Stimulated activated CD4-positive, alpha-beta T cell treated with anti-CD3 and anti-CD28 coated beads, TNF-alpha, amount 100 ng/mL, for 48 hours (primary cell): Measurements from ENCODE around the gene GRIPAP1.

Experiments
- DNase-seq, 3 donors: peaks; one replicate each; pipeline ENCODE4 v3.0.0-alpha.2; 2020; ENCODE audit warnings: low read depth in 3 of 3

GRIPAP1 gene

GRCh38 chrX:49002091-49002935, at the start of gene GRIPAP1:
GRIPAP1 (minus strand) TSS chrX:49002264; CDS start chrX:49002229, 35 bp downstream.
- peak; percentile 40 to 61 (median 44) for DNase-seq

GRCh38 chrX:49043987-49044281, 41.9 kb upstream of the GRIPAP1 start:
- DNase-seq = no peak

- DNase-seq = peak; percentile 87 to 94 (median 91)
Measured at GRCh38 chrX:49043220-49043986, 41.3 kb upstream of the GRIPAP1 start, which contains the start of gene TFE3. TFE3 (minus strand) TSS chrX:49043357; CDS start chrX:49043226, 131 bp downstream.

- no peak for DNase-seq
Measured at GRCh38 chrX:49042581-49043219, 40.6 kb upstream of the GRIPAP1 start.

GRCh38 chrX:49041744-49042580, 39.9 kb upstream of the GRIPAP1 start:
- DNase-seq = no peak

- no peak for DNase-seq
Measured at GRCh38 chrX:49040376-49040955, 38.4 kb upstream of the GRIPAP1 start.

- peak; percentile 10 to 24 (median 14) for DNase-seq
Measured at GRCh38 chrX:49039598-49040375, 37.7 kb upstream of the GRIPAP1 start.

- DNase-seq = no peak
Measured at GRCh38 chrX:49037883-49038475, 35.9 kb upstream of the GRIPAP1 start.

GRCh38 chrX:49030283-49030682, 28.2 kb upstream of the GRIPAP1 start:
- no peak for DNase-seq

GRCh38 chrX:49029876-49030275, 27.8 kb upstream of the GRIPAP1 start:
- DNase-seq = no peak

- DNase-seq = no peak
Measured at GRCh38 chrX:49019599-49020249, 17.7 kb upstream of the GRIPAP1 start.

- DNase-seq = no peak
Measured at GRCh38 chrX:49019050-49019449, 17.0 kb upstream of the GRIPAP1 start.

GRCh38 chrX:49003696-49004095, 1.6 kb upstream of the GRIPAP1 start:
- no peak for DNase-seq

GRCh38 chrX:49001521-49002090, 458 bp downstream of the GRIPAP1 start:
- peak; percentile 2 to 33 (median 30) for DNase-seq

- DNase-seq = no peak
Measured at GRCh38 chrX:49000636-49001035, 1.4 kb downstream of the GRIPAP1 start.

GRCh38 chrX:48999030-48999429, 3.0 kb downstream of the GRIPAP1 start:
- DNase-seq = no peak

- no peak for DNase-seq
Measured at GRCh38 chrX:48998391-48998790, 3.7 kb downstream of the GRIPAP1 start.

- DNase-seq = no peak
Measured at GRCh38 chrX:48997865-48998264, 4.2 kb downstream of the GRIPAP1 start.

- no peak for DNase-seq
Measured at GRCh38 chrX:48997455-48997854, 4.6 kb downstream of the GRIPAP1 start.
